ENCODE results near the gene SEC14L3.

SEC14L3 gene

DNA sequence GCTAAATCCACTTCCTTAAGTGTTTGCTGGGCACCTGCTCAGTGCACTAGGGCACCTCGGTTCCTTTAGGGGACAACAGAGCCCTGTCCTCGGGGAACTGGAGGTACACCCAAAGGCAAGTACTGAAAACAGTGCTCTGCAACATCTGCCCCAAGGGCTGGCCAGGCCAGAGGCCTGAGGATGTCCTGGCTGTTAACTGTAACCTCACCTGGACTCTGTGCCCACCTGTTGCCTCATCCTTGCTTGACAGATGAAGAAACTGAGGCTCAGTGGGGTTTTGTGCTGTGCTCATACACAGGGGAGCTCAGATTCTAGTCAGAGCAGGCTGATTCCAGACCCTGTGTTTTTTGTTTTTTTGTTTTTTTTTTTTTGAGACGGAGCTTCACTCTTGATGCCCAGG, 31.1 kb upstream of the SEC14L3 start:
- Histone ChIP-seq H3K9ac (ENCODE audit: low read length) (no peak overlapping the region), H3K79me2 (ENCODE audit: insufficient read depth, low read length) (no peaks in the 10 kb centered on the region), H3K4me3 (ENCODE audit: insufficient read depth, low read length, poor library complexity, severe bottlenecking) (no peak overlapping the region), H3K36me3 (ENCODE audit: low read length) (no peaks in the 10 kb centered on the region), H4K20me1 (ENCODE audit: low read depth, low read length) (no peaks in the 10 kb centered on the region), H2AFZ (ENCODE audit: low read depth, low read length, severe bottlenecking) (no peak overlapping the region), H3K27ac (ENCODE audit: low read depth, low read length) (no peak overlapping the region), H3K9me2 (replicated peaks; ENCODE audit: insufficient read depth, low read length) (no peaks in the 10 kb centered on the region), H3K4me2 (ENCODE audit: low read depth, low read length, poor library complexity, severe bottlenecking) (no peak overlapping the region), H3F3A (ENCODE audit: insufficient read depth) (no peaks in the 10 kb centered on the region), H3K27me3 (ENCODE audit: low read length) (no peaks in the 10 kb centered on the region), H3K9me3 (ENCODE audit: insufficient read depth, low read length) (no peaks in the 10 kb centered on the region)
- TF ChIP-seq, protein P1, sequence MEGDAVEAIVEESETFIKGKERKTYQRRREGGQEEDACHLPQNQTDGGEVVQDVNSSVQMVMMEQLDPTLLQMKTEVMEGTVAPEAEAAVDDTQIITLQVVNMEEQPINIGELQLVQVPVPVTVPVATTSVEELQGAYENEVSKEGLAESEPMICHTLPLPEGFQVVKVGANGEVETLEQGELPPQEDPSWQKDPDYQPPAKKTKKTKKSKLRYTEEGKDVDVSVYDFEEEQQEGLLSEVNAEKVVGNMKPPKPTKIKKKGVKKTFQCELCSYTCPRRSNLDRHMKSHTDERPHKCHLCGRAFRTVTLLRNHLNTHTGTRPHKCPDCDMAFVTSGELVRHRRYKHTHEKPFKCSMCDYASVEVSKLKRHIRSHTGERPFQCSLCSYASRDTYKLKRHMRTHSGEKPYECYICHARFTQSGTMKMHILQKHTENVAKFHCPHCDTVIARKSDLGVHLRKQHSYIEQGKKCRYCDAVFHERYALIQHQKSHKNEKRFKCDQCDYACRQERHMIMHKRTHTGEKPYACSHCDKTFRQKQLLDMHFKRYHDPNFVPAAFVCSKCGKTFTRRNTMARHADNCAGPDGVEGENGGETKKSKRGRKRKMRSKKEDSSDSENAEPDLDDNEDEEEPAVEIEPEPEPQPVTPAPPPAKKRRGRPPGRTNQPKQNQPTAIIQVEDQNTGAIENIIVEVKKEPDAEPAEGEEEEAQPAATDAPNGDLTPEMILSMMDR (IDR thresholded peaks at IDR 0.05; ENCODE audit: insufficient read depth, low read length, poor library complexity, severe bottlenecking) = no peak
- TF ChIP-seq EZH2phosphoT487 (conservative IDR thresholded peaks at IDR 0.05; ENCODE audit: low read length) = no peak

DNA sequence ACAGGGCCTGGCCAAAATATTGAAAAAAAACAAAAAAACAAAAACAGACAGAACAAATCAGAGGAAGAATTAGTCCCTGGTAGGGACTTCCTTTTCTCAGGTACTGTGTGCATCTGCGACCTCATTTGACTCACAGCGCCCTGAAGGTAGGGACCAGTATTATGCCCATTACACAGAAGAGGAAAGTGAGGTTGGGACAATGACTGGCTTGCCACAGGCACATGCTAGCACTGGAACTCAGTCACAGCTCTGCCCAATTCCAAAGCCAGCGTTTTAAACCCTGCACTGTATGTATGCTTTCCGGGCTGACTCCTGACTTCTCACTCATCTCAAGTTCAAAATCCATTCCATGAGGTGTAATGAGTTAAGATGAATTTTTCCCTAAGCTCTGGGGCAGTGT, 30.3 kb upstream of the SEC14L3 start:
- H3K36me3 ChIP-seq (ENCODE audit: low read length) = no peaks in the 10 kb centered on the region
- H3K27me3 ChIP-seq (ENCODE audit: low read length) = no peaks in the 10 kb centered on the region
- no peaks in the 10 kb centered on the region for H3F3A ChIP-seq (ENCODE audit: insufficient read depth)
- H3K9me3 ChIP-seq (ENCODE audit: insufficient read depth, low read length) = no peaks in the 10 kb centered on the region
- no peak for TF ChIP-seq EZH2phosphoT487 (conservative IDR thresholded peaks at IDR 0.05; ENCODE audit: low read length)
- TF ChIP-seq, protein P1 (IDR thresholded peaks at IDR 0.05; ENCODE audit: insufficient read depth, low read length, poor library complexity, severe bottlenecking) = no peak
- H3K79me2 ChIP-seq (ENCODE audit: insufficient read depth, low read length) = no peaks in the 10 kb centered on the region
- H3K4me2 ChIP-seq (ENCODE audit: low read depth, low read length, poor library complexity, severe bottlenecking) = no peak overlapping the region
- H4K20me1 ChIP-seq (ENCODE audit: low read depth, low read length) = no peaks in the 10 kb centered on the region
- H2AFZ ChIP-seq (ENCODE audit: low read depth, low read length, severe bottlenecking) = no peak overlapping the region
- H3K9ac ChIP-seq (ENCODE audit: low read length) = no peak overlapping the region
- H3K9me2 ChIP-seq (replicated peaks; ENCODE audit: insufficient read depth, low read length) = no peaks in the 10 kb centered on the region
- no peak overlapping the region for H3K4me3 ChIP-seq (ENCODE audit: insufficient read depth, low read length, poor library complexity, severe bottlenecking)
- H3K27ac ChIP-seq (ENCODE audit: low read depth, low read length) = no peak overlapping the region

DNA sequence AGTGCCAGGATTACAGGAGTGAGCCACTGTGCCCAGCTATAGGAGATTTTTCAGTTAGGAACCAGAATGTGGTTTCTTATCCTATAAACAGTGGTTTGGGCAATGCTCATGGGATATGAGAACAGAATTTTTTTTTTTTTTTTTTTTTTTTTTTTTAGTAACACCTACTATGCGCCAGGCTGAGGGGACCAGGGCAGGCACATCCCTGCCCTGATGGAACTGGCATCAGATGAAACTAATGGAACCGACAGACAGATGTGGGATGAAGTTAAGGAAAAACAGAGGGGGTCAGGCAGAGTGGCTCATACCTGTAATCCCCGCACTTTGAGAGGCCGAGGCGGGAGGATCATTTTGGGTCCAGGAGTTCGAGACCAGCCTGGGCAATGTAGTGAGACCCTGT, 28.8 kb upstream of the SEC14L3 start:
- H4K20me1 ChIP-seq (ENCODE audit: low read depth, low read length) = no peaks in the 10 kb centered on the region
- no peaks in the 10 kb centered on the region for H3F3A ChIP-seq (ENCODE audit: insufficient read depth)
- H2AFZ ChIP-seq (ENCODE audit: low read depth, low read length, severe bottlenecking) = no peak overlapping the region
- H3K27me3 ChIP-seq (ENCODE audit: low read length) = no peaks in the 10 kb centered on the region
- H3K4me2 ChIP-seq (ENCODE audit: low read depth, low read length, poor library complexity, severe bottlenecking) = no peak overlapping the region
- no peaks in the 10 kb centered on the region for H3K36me3 ChIP-seq (ENCODE audit: low read length)
- H3K9me3 ChIP-seq (ENCODE audit: insufficient read depth, low read length) = no peaks in the 10 kb centered on the region
- H3K9ac ChIP-seq (ENCODE audit: low read length) = no peak overlapping the region
- H3K27ac ChIP-seq (ENCODE audit: low read depth, low read length) = no peak overlapping the region
- no peak for TF ChIP-seq EZH2phosphoT487 (conservative IDR thresholded peaks at IDR 0.05; ENCODE audit: low read length)
- TF ChIP-seq, protein P1 (IDR thresholded peaks at IDR 0.05; ENCODE audit: insufficient read depth, low read length, poor library complexity, severe bottlenecking) = no peak
- no peaks in the 10 kb centered on the region for H3K9me2 ChIP-seq (replicated peaks; ENCODE audit: insufficient read depth, low read length)
- H3K79me2 ChIP-seq (ENCODE audit: insufficient read depth, low read length) = no peaks in the 10 kb centered on the region
- no peak overlapping the region for H3K4me3 ChIP-seq (ENCODE audit: insufficient read depth, low read length, poor library complexity, severe bottlenecking)

Data from SU-DHL-6 (cell line).